ENCODE measurements around the gene PTPRB.
"Not testable (repeated sequence)": the region's sequence is repeated elsewhere in the genome, so short reads cannot be mapped to it uniquely, and the experiment has no call there.

The PTPRB gene

DNA sequence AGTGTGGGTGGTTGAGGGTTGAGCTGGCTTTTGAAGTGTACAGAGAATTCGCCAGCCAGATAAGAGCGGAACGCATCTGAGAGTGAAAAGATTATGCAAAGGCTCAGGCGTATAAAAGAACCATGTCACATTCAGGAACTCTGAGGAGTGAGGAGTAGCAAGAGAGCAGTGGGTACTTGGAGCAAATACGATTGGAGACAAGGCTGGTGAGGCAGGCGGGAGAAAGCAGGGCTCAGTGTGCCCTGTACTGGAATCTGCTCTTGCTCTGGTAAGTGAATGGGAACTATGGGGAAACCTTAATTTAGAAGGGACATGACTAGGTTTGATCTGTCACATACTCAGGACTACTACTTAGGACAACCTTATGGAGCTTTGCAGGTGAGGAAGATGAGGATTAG, 87.0 kb downstream of the PTPRB start:
- in situ Hi-C loops (cut with HindIII; ENCODE audit: low sequenced_read_pairs) = loop anchor here (25.0 kb wide), 1 partner anchor 663 kb away; no protein-coding TSS in a partner anchor

DNA sequence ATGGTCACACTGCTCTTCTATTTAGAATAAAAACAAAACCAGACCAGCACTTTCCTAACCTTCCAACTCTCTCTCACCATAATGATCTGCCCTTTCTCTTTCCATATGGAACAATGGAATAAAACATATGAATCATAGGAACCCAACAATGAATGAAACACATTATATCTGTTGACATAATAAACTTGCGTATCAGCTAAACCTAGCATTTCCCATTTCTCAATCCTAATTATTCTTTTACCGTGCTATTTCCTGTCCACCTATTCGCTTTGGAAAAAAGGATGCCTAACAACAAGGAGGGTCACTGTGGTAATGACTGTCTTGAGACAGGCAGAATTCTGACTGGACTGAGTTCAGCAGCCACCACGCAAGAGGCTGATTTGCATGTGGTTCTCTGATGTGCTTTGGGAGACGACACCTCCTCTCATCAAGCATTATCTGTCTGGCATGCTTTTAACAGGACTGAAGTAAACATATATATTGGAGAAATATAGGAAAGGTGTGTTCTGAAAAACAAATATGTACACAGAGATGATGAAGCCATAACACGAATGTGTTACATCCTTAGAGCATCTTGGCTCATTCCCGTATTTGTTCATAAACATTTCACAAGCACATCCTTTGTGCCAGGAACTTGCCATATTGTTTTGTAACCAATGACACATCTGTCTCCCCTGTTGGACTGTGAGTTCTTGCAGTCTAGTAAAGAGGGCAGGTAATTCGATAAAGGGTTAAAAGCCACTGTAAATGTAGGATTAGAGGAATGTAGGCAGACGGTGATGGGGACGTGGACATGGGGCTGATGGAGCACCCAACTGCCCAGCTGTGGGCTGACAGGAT, 87.7 kb downstream of the PTPRB start:
- in situ Hi-C loops (cut with HindIII; ENCODE audit: low sequenced_read_pairs) = loop anchor here (25.0 kb wide), 1 partner anchor 662 kb away; no protein-coding TSS in a partner anchor

DNA sequence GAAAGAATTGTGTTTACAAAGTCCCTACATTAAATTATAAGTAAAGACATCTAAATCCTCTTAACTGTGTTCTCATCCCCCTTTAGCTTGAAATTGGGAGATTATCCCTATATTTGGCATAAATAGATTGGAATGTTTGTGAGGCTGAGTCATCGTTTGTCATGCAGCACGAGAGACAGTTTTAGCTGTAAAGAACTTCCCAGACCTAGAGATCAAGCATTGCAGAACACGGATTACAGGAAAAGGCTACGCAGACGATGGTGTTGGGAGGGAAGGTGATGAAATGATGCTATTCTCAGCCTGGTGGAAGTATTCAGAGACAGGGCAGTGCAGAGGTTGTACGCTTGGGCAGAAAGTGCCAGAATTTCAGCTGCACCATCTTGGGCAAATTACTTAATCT, 93.8 kb downstream of the PTPRB start:
- in situ Hi-C loops (cut with HindIII; ENCODE audit: low sequenced_read_pairs) = no loop called here

DNA sequence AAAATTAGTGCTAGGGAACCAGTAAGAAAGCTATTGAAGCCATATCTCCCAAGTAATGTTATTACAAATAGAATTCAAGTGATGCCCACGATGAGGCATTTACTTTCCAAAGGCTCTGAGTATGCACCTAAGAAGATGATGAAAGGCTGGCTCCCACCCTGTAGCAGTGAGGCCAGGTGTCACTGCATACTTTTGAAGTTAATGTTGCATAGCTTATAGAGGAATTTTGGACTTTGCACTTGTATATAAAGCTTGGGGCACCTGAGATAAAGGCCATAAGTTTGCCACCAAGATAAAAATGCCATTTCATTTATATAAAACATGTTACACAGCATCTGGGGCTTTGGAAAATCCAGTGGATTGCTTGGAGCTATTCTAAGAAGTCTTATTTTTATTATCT, 96.2 kb downstream of the PTPRB start:
- in situ Hi-C loops (cut with HindIII; ENCODE audit: low sequenced_read_pairs) = no loop called here

DNA sequence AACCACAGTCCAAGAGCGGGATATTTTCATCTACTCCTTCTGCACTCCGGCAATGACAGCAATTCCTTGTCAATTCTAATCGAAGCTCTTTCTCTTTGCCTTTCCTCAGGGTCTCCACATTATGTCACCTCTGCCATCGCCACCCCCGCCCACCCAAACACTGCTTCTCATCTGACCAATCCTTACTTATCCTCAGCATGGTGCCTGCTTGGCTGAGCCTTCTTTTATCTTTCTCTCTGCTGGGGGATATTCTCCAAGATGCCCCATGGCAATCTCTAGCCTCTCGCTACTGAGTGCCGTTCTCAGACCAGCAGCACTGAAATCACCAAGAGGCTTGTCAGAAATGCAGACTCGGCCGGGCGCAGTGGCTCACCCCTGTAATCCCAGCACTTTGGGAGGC, 100.6 kb downstream of the PTPRB start:
- in situ Hi-C loops (cut with HindIII; ENCODE audit: low sequenced_read_pairs) = no loop called here

DNA sequence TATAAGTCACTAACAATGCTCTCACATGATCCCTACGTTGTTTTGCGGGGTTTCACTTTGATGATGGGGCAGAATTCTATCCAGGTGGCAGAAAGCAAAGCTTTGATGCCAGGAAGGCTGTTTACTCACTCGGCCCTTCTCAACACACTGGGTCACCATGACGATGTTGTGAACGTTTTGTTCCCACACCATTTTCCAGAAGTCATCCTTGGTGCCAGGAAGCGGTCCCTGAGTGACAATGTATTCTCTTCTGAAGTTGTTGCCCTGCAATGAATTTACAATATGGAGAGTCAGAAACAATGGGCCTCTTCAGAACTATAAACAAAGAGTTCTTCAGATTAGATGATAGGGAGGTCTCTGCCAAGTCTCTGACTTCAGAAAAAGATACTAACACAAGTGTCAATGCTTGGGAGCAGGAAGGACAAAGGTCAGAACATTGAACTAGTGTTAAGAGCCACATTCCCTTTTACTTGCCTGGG, 101.3 kb downstream of the PTPRB start:
- in situ Hi-C loops (cut with HindIII; ENCODE audit: low sequenced_read_pairs) = no loop called here

DNA sequence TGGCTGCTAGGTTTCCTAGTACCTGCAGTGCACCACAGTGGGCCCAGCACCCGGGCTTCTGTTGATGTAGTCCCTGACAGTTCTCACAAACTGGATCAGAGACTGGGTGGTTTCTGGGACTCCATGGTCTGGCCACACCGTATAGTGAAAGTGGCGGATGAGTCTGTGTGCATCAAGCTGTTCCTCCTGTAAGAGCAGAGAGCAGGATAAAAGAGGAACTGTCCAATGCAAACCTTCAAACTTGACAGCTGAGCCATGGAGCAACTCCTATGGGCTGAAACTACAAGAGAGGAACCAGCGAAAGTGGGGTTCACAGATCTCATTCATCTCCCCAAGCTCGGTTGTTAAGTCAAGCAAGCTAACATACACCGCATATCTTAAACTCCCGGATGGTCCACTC, 102.8 kb downstream of the PTPRB start:
- in situ Hi-C loops (cut with HindIII; ENCODE audit: low sequenced_read_pairs) = no loop called here

DNA sequence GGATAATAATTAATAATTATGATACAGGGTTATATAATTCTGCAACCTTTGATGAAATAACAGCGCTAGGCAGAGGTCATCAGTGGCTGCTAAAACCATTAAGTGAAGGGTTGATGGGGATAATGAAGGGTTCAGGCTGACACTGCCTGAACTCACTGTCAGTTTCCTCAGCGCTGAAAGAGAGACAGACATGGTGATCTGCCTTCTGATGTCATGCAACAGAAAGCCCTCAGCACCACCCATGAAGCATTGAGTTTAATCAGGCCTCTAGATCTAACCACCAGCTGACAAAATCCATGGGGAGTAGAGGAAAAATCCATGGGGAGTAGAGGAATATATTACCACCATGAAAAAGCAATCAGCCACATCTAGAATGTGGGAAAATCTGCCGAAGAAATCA, 107.6 kb downstream of the PTPRB start:
- in situ Hi-C loops (cut with HindIII; ENCODE audit: low sequenced_read_pairs) = no loop called here

DNA sequence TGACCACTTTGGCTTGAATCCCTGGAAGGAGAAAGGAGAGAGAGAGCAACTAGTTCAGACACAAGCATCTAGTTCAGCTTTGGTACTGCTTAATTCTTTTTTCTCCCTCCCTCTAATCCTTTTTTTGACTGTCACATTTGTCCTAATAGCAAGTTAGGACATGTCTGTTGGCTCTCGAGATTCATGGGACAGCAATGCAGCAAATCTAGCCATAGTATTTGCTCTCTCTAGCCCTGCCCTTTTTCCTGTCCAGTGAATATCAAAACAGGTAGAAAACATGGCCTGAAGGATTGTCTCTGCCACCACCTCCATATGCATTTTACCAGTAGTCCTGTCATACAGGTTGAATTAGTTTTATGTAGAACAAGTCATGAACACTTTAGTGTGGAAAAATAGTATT, 116.4 kb downstream of the PTPRB start:
- in situ Hi-C loops (cut with HindIII; ENCODE audit: low sequenced_read_pairs) = no loop called here

DNA sequence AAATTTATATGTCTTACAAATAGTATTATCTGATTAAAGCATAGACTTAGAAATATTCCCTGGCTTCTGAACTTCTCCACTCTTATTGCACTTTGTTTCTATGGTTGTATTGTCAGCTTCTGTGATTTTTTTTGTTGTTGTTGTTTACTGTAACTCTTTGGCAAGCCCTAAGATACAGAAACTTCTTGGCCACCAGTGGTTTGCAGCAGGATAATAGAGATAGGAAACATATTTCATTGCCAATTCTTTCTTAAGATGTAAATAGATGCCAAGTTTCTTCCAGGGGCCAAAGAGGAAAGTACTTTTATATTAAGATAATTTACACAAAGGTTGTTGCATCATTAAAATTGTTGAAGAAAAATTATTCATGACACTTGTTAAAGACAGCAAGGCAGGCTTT, 123.8 kb downstream of the PTPRB start:
- in situ Hi-C loops (cut with HindIII; ENCODE audit: low sequenced_read_pairs) = no loop called here

DNA sequence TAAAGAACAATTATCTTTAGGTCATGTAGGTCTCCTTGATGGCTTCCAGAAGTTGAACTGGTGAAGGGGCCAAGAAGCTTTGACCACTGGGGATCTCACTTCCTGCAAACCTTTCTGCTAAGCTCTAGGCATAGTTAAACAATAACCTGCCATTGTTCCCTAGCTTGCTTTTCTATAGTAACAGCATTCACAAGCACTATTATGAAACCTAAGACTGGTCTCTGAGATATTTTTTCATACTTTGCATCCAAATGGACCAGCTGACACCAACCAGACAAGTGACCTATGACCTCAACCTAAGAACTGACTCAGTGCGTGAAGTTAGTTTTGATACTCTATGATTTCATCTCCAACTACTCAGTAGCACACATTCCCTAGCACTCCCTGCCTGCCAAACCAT, 129.1 kb downstream of the PTPRB start:
- in situ Hi-C loops (cut with HindIII; ENCODE audit: low sequenced_read_pairs) = no loop called here

DNA sequence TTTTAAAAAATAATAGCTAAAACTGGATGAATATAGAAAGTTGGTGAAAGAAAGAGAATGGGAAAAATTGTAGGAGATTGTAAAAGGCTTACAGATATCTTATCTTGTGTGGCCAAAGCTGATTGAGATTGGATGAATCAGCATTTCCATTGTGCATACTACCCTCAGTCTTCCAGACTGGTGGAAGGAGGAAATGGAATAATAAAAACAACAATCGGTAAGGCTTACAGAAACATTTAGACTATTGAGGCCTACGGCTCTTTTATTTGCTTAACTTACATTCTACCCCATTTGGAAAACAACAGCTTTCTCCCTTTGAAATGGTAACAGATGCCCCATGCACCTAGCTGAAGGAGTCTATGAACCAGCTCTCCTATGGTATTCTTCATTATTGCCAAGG, 129.8 kb downstream of the PTPRB start:
- in situ Hi-C loops (cut with HindIII; ENCODE audit: low sequenced_read_pairs) = no loop called here

DNA sequence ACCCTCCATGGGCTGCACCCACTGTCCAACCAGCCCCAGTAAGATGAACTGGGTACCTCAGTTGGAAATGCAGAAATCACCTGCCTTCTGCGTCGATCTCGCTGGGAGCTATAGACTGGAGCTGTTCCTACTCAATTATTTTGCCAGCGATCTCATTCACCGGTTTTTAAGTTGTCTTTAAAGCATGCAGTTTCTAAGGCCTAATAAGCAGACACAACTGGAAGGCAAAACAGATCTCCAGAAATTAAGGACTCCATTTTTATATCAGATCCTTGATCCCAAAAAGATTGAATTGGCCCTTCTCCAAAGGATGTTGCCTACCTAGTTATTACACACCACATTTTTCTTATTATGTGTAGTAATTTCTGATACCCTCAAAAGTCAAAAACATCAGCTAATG, 139.7 kb downstream of the PTPRB start:
- in situ Hi-C loops (cut with HindIII; ENCODE audit: low sequenced_read_pairs) = no loop called here

DNA sequence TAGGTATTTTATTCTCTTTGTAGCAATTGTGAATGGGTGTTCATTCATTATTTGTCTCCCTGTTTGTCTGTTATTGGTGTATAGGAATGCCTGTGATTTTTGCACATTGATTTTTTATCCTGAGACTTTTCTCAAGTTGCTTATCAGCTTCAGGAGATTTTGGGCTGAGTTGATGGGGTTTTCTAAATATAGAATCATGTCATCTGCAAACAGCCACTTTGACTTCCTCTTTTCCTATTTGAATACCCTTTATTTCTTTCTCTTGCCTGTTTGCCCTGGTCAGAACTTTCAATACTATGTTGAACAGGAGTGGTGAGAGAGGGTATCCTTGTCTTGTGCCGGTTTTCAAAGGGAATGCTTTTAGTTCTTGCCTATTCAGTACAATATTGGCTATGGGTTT, 144.3 kb downstream of the PTPRB start:
- in situ Hi-C loops (cut with HindIII; ENCODE audit: low sequenced_read_pairs) = not testable (repeated sequence)

DNA sequence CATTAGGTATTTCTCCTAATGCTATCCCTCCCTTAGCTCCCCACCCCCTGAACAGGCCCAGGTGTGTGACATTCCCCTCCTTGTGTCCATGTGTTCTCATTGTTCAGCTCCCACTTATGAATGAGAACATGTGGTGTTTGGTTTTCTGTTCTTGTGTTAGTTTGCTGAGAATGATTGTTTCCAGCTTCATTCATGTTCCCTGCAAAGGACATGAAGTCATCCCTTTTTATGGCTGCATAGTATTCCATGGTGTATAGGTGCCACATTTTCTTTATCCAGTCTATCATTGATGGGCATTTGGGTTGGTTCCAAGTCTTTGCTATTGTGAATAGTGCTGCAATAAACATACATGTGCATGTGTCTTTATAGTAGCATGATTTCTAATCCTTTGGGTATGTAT, 146.3 kb downstream of the PTPRB start:
- in situ Hi-C loops (cut with HindIII; ENCODE audit: low sequenced_read_pairs) = not testable (repeated sequence)

DNA sequence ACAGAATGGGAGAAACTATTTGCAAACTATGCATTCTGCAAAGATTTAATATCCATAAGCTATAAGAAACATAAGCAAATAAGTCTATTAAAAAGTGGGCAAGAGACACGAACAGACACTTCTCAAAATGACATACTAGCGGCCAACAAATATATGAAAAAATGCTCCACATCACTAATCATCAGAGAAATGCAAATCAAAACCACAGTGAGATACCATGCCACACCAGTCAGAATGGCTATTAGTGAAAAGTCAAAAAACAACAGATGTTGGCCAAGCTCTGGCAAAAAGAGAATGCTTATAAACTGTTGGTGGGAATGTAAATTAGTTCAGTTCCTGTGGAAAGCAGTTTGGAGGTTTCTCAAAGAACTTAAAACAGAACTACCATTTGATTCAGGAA, 149.8 kb downstream of the PTPRB start:
- in situ Hi-C loops (cut with HindIII; ENCODE audit: low sequenced_read_pairs) = no loop called here

DNA sequence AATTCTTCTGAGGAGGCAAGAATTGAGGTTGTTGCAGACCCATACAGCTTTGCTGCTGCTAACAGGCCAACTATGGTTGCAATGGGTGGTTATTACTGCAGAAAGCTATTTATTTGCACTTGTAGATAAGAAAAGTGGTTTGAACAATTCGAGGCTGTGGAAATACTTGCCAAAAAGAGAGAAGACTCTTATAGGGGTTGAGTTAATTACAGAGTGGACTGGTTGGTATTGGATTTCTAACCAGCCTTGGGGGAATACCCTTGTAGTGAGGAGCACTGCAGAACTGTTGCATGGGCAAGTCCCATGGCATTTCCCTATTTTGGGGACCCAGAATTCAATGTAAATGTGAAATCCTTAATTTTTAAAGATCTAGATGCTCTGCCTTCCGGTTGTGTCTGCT, 150.6 kb downstream of the PTPRB start:
- in situ Hi-C loops (cut with HindIII; ENCODE audit: low sequenced_read_pairs) = no loop called here

DNA sequence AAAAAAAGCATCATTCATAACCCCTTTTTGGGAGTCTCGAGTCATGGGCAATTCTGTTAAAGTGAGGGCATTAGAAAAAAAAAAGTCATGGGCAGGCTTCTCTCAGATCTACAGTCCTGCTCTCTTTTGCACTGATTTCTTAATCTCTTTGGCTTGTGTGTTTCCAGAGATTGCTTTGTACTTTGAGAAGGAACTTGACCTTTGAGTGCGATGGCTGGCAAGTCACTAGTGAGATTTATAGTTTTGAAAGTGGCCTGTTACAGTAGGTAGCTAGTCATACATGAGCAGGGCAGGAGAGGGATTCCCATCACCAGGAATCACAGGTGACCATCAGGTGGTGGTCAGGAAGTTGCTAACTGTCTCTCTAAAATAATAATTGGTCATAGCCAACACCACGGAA, 151.5 kb downstream of the PTPRB start:
- in situ Hi-C loops (cut with HindIII; ENCODE audit: low sequenced_read_pairs) = no loop called here

DNA sequence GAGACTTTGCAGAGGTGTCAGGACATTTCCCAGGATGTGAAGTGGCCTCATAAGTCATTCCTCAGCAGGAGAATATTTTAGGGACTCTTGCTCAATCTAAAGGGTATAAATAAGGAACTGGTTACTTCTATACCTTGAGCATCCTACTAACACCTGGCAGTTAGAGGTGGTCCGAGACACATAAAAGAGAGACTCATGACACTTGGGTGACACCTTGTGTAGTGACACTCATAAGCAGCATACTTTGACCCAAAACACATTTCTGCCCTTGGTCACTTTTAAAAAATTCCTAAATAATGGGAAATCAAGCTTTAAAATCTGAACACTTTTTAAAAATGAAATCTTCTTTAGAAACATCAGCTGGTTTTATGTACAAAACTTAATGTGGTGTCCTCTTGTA, 152.8 kb downstream of the PTPRB start:
- in situ Hi-C loops (cut with HindIII; ENCODE audit: low sequenced_read_pairs) = no loop called here

DNA sequence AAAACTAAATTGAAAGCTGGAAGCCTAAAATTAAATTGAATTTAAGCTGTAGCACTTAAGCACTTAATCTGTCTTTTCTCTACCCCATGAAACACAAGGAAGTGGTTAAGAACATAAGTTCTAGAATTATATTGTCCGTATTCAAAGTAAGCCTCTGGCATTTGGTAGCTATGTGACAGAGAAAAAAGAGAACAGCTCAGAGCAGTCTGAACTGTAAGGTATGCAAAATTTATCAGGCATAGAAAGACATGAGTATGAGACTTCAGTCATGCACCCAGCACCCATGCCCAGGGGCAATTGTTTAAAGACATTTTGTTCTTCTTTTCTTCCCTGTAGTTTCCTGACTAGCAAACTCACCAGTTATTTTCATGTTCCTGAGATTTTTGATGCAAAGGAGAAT, 154.5 kb downstream of the PTPRB start:
- in situ Hi-C loops (cut with HindIII; ENCODE audit: low sequenced_read_pairs) = no loop called here

DNA sequence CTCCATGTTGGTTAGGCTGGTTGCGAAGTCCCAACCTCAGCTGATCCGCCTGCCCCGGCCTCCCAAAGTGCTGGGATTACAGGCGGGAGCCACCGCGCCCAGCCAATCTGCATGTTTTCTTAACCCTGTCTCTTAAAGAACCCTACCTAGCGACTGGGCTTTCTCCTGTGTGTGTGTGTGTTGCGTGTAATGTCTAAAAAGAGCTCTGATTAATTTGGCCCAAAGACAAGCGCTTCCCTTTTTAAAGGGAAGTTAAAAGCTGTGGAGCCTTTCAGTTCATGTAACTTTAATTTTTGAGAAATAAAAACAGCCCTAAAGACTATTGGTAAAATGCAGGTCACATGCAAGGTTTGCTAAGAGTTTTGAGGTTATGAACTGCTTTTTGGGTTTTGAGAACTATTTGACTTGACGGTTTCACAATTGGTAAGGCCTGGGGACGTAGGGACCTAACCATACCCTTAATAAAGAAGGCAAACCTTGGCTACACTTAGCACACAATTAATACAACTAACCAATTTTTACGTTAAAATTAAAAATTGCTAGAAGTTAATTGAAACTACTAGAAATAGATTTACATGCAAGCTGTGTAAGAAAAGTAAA, 167.9 kb downstream of the PTPRB start:
- in situ Hi-C loops (cut with HindIII; ENCODE audit: low sequenced_read_pairs) = no loop called here

DNA sequence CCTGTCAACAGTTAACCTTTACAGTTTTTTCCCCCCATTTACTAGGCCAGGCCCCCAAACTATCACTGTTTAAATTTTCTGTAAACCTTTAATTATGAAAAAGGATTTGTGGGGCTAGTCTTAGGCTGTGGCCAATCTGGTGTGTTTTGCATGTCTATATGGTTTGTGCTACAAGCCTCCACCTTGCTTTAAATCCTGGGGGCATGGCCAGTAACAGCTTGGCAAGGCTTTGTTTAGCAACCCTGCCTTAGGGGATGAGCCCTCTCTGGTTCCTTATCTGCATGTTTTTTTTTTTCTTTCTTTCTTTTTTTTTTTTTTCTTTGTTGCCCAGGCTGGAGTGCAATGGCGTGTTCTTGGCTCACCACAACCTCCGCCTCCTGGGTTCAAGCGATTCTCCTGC, 168.5 kb downstream of the PTPRB start:
- in situ Hi-C loops (cut with HindIII; ENCODE audit: low sequenced_read_pairs) = no loop called here
